Cardiac septum (tissue), 1 donor: ENCODE data around the gene PRKAR1B. TPM values are rescaled to one million over a fixed set of nuclear protein-coding genes. Genes with fewer than 3 reads are reported as not detected.

Experiments used
- DNase-seq: peaks from one replicate; pipeline ENCODE4 v3.0.0-alpha.2; 2020; ENCODE audit warnings: low spot score
- intact Hi-C: fragments of 100-400 bp; cut with DNase I; formaldehyde crosslinking; loops from one replicate; pipeline ENCODE4 v1.14.0; 2022
- total RNA-seq: library from RNA; stranded (reverse); fragmentation: NEBNext Ultra II Directional; extraction: Animal tissue kit (Norgen Biotek cat#: 25700); gene quantifications from one replicate; pipeline ENCODE4 v1.2.1, GENCODE V29; 2021
- donor health status: DM: no; HTN: no; CAD: no.

PRKAR1B gene
- total RNA-seq, 1 donor from 2014 or later, result 13.5 TPM

DNA sequence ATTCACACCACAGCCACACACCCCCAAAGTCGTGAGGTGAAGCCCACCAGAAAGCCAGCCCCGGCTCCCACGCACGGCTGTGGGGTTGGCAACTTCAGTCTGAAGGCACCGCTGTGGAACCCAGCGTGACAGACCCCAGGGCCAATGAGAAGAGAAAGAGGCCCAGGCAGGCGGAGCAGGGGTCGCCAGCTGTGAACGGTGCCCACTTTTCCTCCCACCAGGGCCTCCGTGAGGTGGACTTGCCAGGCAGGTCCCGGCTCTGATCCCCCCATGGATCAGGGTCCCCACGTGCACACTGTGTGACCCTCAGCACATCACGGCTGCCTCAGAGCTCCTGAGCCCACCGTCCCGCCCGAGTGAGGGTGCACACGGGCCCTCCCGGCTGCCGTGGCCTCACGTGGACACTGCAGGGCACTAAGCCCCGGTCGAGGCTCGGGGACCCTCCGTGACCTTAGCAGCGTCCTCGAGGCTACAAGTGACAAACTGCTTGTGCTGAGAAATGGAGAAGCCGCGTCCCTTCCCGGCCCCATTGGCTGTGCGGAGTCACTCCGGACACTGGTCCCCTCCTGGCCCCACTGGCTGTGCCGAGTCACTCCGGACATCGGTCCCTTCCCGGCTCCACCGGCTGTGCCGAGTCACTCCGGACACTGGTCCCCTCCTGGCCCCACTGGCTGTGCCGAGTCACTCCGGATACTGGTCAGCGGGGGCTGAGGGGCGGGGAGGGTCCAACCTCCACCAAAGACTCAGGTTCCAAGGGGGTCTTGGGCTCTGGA, 135.0 kb downstream of the PRKAR1B start:
- intact Hi-C loops, result no loop called here

DNA sequence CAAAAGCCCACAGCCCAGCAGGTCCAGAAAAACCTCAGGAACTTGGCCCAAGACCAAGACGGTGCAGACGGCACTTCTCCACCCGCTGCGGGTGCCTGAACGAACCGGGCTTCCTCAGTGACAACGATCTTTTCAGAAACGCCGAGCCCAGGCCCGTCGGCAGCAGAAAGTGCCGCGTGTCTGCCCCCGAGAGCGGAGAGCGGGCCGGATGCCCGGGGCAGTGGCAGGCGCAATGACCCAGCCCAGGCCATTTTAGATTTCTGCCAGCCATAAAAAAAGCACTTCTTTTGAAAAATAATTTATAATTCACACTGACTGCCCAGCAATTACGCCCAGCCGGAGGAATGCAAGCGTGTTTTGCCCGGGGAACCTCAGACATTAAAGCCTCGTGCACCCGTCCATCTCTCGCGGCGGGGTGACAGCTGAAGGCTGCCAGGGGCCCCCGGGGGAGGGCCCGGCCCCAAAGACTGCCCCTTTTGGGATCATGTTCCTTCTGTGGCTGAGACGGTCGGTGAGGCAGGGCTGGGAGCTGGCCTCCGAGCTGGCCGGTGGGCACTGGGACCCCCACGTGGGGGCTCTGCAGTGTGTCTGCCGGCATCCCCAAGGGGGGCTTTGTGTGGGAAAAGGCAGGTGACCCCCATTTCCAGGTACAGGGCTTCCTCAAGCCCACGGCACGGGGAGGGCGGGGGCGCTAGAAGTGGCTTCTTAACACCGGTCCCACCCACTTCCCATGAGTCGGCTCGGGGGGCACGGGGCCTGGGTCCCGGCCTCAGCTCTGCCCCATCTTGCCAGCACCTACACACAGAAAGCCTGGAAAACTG, 136.1 kb downstream of the PRKAR1B start:
- intact Hi-C loops, result no loop called here
- no peak for DNase-seq

More for the DNA sequence above, 135.0 kb downstream of the PRKAR1B start:
- DNase-seq, result no peak

DNA sequence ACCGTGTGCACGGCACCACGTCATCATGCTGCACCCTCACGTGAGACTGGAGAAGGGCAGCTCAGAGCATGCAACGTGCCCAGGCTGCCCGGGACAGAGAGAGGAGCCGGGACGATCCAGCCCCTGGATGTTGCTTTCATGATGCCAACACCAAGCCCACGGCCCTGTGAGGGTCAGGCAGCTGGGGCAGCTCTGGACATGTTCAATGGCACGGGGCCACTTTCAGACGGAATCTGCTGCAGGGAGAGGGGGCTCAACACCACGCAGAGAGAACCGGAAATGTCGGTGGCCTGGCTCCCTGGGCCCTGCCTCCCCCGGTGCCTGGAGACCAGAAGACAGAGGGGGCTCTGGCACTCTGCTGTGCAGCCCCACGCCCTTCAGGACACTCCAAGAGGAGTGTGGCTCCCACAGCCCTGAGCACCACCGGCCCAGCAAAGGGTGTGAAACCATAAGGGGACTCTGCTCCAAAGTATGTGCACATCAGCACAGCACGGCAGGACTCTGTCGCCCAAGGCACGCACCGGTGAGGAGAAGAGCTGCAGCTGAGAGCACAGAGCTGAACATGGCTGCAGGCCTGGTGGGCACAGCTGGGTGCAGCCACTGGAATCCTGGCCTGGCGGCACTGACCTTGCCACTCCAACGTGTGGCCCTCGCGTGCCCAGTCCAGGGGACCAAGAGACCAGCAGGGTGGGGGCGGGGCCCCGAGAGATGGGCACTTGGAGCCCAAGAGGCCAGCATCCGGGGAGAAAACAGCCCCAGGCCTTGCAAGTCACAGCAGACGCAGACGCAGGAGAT, 137.1 kb downstream of the PRKAR1B start:
- intact Hi-C loops, result no loop called here

DNA sequence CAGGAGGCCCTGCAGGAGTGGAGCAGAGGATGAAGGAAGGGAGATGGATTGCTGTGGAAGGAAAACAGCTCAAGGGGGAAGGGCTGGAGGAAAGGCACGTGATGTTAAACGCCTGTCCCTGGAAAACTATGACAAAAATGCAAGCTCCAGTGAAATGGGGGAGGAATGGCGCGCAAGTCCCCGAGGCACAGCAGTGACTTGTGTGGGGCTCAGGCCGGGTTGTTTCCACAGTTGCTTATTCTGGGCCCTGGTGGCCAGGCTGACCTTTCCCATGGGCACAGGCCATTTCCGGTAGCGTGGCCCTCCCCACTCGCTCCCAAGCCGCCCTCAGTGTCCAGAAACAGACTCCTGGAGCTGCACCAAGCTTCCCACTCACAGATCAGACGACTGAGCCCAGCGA, 139.3 kb downstream of the PRKAR1B start:
- no peak for DNase-seq
- intact Hi-C loops, result no loop called here

More for the DNA sequence above, 137.1 kb downstream of the PRKAR1B start:
- DNase-seq, result no peak

DNA sequence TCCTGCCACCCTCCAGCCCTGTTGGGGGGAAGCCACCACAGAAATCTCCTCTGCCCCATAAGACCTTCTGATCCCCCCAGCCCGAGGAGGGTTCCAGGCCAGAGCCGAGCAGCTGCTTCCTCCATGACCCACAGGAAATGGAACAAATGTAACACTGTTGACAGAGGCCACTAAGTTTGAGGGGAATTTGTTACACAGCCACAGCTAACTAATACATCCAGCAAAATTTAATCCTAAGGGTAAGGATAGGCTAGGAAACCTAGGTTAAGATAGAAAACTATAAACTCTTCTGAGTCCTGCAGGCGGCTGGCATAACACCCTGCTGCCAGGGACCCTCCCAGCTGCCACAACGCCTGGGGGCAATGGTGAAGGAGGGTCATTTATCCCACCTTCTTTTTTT, 140.6 kb downstream of the PRKAR1B start:
- intact Hi-C loops, result no loop called here
- DNase-seq, result no peak

DNA sequence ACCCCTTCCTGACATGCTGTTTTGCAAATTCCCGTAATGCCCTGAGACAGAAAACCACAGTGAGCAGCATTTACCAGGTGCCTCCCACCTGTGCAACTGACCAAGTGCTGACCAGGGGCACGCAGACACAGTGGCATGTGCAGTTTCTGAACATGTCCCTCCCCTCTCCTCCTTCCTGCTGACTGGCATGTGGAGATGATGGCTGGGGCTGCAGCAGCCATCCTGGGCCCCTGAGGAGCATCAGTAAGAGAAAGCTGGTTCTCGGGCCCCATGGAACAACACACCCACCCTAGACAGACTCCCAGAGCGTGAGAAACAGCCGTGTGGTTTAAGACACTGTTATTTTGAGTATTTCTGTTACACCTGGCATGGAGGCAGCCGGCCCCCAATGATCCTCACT, 141.2 kb downstream of the PRKAR1B start:
- no peak for DNase-seq
- intact Hi-C loops, result no loop called here

DNA sequence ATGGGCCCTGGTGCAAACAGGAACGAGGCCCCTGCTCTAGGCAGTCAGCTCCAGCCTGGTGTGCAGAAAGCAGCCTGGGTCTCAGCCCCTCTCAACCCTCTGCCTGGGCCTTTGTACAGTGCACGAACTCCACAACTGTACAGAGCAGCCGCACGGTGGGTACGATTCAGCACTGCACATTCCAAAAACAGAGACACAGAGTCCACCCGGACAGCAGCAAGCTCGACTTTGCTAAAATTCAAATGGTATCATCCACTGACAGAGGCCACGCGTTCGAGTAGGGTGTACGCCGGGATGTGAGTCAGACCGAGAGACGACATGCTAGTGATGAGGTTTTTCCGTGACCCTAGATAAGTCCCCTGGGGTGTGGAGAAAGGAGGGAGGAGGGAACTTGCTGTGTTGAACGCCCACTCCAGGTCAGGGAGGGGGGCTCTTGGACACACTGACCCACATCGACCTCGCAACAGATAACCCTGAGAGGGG, 141.8 kb downstream of the PRKAR1B start:
- intact Hi-C loops, result no loop called here
- DNase-seq, result no peak

DNA sequence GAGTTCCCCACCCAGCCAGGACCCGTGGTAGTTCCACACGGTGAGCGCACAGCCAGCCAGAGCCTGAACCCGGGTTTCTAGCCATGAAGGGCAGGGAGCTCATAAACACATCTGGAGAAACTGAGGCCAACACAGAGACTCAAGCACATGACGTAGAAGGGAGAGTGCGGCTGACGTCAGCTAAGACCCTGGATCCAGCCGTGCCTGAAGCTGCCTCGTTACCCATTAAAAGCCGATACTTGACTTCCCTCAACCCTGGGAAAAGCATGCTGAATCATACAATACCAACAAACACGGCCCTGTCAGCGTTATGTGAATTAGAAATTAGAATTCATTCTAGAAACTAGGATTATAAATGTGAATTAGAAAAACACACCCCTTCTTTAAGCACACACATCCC, 142.3 kb downstream of the PRKAR1B start:
- intact Hi-C loops, result no loop called here
- no peak for DNase-seq

DNA sequence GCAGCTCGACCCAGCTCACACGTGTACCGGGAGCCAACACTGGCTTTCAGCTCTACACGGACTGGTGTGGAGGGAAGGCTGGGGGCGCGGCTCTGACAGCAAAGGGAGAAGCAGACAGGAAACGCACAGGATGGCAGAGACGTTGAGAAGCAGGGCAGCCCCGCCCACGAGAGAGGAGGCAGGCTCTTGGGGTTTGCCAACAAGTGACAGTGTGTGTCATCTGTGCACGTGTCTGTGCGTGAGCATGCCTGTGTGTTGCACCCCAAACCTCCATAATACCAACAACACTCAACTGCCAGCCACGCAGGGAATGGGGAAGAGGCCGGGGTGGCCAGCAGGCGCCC, 143.0 kb downstream of the PRKAR1B start:
- intact Hi-C loops, result no loop called here
- no peak for DNase-seq

DNA sequence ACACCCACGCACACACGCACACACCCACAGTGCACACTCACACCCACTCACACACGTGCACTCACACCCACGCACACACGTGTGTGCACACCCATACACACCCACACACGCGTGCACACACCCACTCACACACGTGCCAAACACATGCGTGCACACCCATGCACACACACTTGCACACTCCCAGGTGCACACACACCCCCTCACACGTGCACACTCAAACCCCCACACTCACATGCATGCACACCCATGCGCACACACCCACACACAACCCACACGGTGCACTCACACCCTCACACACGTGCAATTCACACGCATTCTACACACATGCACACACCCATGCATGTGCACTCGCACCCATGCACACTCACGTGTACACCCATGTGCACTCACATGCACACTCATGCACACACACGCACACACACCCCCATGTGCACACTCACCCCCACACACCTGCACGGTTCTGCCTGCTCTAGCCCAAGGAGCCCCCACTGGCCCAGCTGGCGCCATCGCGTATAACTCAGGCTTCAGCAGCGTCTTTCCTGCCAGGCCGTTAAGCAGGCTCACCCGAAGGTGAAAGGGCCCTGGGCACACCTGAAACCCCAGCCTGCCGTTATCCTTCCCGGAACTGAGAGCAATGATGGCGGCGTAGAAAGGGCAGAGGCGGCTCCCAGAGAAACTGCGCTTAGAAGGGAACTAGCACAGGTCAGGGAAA, 143.5 kb downstream of the PRKAR1B start:
- intact Hi-C loops, result no loop called here
- DNase-seq, result no peak

DNA sequence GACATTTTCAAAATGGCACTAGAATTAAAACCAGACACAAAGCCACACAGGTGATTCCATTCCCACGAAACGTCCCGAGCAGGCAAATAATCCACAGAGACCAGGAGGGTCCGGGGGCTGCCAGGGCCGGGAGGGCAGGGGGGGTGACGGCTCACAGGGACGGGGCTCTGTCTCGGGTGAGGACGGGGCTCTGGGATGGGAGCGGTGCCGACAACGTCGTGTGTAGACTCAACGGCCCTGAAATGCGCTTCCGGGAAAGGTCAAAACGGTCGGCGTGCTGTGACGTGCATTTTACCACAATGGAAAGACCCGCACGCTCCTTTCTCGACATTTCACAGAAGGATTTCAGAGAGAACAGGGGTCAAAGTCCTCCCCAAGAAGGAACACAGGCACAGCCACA, 144.2 kb downstream of the PRKAR1B start:
- intact Hi-C loops, result no loop called here
- no peak for DNase-seq

DNA sequence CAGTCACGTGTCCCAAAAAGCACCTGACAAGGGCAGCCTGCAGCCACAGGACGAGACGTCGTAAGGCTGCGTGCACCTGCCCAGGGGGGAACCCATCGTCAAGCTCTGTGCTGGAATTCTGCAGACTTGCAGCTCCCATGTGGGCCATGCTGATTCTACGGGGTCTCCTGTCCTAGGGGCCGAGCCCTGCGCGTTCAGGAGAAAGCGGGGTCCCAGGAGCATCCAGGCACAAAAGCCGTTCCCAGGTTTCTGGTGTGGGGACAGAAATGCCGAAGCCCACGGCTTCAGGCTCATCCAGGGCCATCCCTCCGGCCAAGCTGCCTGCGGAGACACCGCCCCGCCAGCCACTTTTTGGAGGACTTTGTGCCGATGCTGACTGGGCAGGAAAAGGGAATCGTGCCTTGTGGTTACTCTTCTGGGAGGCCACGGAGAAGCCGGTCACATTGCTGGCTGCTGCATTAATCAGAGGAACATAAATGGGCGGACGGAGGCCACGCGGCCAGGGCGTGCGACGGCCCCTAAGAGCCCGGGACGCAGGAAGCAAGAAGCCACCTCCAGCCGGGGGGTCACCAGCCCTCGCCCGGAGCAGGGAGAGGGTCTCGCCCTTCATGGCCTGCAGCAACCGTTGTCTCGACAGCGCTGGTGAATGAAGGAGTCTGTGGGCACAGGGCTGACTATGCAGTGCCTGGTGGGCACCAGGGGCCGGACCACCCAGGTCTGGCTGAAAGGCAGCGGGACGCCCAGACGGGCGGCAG, 144.8 kb downstream of the PRKAR1B start:
- no peak for DNase-seq
- intact Hi-C loops, result no loop called here

DNA sequence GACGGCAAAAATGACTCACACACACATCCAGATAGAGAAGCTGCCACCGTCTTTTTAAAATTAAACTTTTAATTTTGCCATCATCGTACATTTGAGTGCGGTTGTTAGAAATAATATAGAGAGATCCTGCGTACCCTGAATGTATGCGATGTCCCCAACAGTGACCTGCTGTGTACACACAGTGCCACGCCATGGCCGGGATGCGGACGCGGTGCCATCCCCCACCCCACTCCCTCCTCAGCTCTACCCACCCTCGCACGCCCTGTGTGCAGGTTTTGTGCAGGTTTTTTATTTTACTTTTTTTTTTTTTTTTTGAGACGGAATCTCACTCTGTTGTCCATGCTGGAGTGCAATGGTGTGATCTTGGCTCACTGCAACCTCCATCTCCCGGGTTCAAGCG, 148.7 kb downstream of the PRKAR1B start:
- intact Hi-C loops, result no loop called here
- no peak for DNase-seq

DNA sequence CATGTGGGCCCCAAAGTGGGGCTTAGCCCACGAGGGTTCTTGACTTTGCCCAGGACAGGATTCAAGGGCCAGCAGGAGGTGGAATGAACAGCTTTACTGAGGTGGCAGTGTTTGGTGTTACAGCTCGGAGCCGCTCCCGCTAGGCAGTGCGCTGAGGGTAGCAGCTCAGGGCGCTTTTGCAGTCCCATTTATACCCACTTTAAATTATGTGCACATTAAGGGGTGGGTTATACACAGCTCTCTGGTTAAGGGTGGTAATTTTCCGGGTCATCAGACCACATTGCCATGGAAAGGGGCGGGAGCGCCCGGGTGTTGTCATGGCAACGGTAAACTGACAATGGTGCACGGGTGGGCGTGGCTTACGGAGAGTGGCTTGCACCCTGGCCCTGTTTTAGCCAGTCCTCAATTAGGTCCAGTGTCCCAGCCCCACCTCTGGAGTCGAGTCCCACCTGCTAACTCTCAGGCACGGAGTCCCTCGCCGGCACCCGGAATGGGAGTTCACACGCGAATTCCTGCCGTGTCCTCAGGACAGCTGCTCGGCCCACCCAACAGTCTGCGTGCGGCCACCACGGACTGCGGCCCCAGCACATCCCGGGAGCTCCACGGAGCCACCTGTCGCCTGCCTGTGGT, 149.2 kb downstream of the PRKAR1B start:
- intact Hi-C loops, result no loop called here
- no peak for DNase-seq

DNA sequence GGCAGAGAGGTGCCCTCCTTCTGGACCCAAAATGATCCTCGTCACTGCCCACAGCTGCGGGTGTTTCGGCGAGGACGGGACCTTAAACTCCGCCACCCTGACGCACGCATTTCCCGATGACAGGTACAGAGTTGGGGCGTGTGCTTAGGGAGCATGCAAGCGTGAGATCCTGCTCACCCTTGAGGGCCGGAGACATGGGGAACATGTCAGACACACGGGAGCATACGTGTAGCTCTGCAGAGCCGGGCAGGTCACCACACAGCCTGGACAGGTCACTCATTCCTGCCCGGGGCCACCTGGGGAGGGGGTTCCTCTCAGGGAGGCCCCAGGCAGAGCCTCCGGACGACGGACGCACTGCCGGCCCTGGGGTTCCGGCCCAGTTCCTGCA, 149.8 kb downstream of the PRKAR1B start:
- intact Hi-C loops, result no loop called here
- DNase-seq, result no peak

DNA sequence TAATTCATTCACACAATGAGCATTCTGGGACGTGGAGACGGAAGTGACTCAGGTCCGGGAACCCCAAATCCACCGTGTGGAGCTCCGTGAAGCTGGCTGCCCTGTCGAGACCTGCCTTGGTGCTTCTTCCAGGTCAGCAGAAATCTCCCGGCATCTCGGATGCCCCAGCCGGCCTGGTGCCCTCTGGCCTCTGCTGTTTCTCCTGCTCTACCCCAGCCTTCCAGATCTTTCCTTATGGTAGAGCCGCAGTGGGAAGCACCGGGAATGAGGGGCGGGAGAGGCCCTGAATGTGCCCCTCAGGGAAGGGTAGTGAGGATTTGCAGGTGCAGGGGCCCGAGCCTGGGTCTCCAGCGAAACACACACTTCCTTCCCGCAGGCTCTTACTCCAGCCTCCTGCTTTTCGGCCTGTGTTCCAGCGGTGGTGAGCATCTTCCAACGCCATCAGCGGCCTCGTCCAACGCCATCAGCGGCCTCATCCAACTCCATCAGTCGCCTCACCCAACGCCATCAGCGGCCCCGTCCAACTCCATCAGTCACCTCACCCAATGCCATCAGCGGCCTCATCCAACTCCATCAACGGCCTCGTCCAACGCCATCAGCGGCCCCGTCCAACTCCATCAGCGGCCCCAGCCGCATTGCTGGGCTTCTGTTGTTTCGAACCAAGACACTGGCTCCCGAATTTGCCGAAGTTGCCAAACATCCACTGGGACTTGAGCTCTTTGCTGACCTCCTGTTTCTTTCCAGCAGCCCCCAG, 150.4 kb downstream of the PRKAR1B start:
- intact Hi-C loops, result no loop called here
- no peak for DNase-seq

DNA sequence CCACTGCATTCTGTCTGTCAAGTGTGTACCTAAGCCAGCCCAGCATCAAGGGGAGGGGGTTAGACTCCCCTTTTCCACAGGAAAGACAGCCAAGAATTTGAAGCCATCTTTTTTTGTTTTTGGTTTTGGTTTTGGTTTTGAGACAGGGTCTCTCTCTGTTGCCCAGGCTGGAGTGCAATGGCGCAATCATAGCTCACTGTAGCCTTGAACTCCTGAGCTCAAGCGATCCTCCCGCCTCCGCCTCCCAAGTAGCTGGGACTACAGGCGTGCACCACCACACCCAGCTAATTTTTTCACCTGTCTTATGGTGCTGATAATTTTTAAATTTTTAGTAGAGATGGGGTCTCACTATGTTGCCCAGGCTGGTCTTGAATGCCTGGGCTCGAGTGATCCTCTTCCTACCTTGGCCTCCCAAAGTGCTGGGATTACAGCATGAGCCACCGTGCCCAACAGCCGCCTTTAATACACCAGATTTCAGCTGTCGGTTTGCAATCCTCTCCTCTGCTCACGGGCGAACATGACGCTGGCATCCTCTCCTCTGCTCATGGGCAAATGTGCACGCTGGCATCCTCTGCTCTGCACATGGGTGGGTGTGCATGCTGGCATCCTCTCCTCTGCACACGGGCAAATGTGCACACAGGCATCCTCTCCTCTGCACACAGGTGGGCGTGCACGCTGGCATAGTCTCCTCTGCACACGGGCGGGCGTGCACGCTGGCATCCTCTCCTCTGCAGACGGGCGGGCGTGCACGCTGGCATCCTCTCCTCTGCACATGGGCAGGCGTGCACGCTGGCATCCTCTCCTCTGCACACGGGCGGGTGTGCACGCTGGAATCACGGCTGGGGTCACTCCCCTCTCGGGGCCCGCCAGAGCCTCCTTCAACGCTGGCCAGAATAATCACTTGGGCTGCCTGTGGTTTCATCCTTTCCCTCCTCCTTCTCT, 151.4 kb downstream of the PRKAR1B start:
- DNase-seq, result no peak
- intact Hi-C loops, result no loop called here
